ENCODE results near the gene PHF12.

DNA sequence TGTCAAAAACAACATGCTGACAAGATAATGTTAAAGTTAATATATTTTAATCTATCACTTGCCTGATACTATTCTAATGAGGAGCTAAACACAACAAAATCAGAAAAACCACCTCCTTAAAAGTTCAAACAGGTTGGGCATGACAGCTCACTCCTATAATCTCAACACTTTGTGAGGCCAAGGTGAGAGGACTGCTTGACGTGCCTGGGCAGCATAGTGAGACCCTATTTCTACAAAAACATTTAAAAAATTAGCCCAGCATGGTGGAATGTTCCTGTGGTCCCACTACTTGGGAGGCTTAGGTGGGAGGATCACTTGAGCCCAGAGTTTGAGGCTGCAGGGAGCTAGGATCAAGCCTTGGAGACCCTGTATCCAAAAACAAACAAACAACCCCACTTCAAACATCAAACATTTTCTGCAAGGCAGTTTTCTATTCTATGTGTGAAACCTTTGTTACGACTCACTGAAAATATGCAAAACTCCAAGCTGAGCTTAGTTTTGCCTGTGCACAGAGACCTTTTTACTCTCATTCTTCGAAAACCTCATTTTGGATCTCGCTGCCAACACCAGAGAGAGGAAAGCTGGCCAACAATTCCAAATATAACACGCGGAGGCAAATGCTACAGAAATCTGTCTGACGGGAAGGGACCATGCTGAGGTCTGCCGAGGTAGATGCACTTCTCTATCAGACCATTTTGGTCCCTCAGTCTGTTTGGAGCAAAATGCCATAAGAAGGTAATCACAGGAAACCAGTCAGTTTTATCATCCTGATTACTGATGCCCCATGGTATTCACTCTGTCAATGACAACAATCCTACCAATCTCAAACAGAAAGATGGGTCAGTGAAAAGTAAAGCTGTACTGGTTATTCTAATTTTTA, 6.2 kb downstream of the PHF12 start:
- TF ChIP-seq, protein P1, sequence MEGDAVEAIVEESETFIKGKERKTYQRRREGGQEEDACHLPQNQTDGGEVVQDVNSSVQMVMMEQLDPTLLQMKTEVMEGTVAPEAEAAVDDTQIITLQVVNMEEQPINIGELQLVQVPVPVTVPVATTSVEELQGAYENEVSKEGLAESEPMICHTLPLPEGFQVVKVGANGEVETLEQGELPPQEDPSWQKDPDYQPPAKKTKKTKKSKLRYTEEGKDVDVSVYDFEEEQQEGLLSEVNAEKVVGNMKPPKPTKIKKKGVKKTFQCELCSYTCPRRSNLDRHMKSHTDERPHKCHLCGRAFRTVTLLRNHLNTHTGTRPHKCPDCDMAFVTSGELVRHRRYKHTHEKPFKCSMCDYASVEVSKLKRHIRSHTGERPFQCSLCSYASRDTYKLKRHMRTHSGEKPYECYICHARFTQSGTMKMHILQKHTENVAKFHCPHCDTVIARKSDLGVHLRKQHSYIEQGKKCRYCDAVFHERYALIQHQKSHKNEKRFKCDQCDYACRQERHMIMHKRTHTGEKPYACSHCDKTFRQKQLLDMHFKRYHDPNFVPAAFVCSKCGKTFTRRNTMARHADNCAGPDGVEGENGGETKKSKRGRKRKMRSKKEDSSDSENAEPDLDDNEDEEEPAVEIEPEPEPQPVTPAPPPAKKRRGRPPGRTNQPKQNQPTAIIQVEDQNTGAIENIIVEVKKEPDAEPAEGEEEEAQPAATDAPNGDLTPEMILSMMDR (IDR thresholded peaks at IDR 0.05; ENCODE audit: low read length), result no peak
- TF ChIP-seq EZH2 (IDR thresholded peaks at IDR 0.05; ENCODE audit: borderline replicate concordance, low read length), result no peak
